Measurements from ENCODE around the gene UTP18.
"Not testable (repeated sequence)": the region's sequence is repeated elsewhere in the genome, so short reads cannot be mapped to it uniquely, and the experiment has no call there.

Gene UTP18

GRCh38 chr17:51298508-51299371 is 38.4 kb downstream of the UTP18 start:
- Histone ChIP-seq H3K4me1 (ENCODE audit: insufficient read depth, low read length, severe bottlenecking) (no peaks in the 10 kb centered on the region), H3F3A (ENCODE audit: insufficient read depth, low read length) (no peaks in the 10 kb centered on the region), H2AFZ (ENCODE audit: low read length) (no peak overlapping the region), H3K27ac (ENCODE audit: low read depth, low read length, poor library complexity, severe bottlenecking) (no peak overlapping the region), H4K20me1 (ENCODE audit: insufficient read depth, low read length) (no peaks in the 10 kb centered on the region), H3K4me3 (ENCODE audit: low read depth, low read length, poor library complexity, severe bottlenecking) (no peak overlapping the region), H3K9me2 (ENCODE audit: low read depth, low read length) (no peaks in the 10 kb centered on the region), H3K9ac (ENCODE audit: low read length) (no peak overlapping the region), H3K79me2 (ENCODE audit: insufficient read depth, low read length) (no peaks in the 10 kb centered on the region), H3K27me3 (ENCODE audit: insufficient read depth, low read length) (no peaks in the 10 kb centered on the region), H3K36me3 (ENCODE audit: insufficient read depth, low read length) (peaks cover 38% of the 10 kb centered on the region), H3K4me2 (ENCODE audit: low read length) (no peak overlapping the region), H3K9me3 (ENCODE audit: low read length) (no peaks in the 10 kb centered on the region)
- no peak for TF ChIP-seq EZH2 (IDR thresholded peaks at IDR 0.05; ENCODE audit: borderline replicate concordance, low read length)
- TF ChIP-seq, protein P1, sequence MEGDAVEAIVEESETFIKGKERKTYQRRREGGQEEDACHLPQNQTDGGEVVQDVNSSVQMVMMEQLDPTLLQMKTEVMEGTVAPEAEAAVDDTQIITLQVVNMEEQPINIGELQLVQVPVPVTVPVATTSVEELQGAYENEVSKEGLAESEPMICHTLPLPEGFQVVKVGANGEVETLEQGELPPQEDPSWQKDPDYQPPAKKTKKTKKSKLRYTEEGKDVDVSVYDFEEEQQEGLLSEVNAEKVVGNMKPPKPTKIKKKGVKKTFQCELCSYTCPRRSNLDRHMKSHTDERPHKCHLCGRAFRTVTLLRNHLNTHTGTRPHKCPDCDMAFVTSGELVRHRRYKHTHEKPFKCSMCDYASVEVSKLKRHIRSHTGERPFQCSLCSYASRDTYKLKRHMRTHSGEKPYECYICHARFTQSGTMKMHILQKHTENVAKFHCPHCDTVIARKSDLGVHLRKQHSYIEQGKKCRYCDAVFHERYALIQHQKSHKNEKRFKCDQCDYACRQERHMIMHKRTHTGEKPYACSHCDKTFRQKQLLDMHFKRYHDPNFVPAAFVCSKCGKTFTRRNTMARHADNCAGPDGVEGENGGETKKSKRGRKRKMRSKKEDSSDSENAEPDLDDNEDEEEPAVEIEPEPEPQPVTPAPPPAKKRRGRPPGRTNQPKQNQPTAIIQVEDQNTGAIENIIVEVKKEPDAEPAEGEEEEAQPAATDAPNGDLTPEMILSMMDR (IDR thresholded peaks at IDR 0.05; ENCODE audit: low read length): peak; percentile 75

DNA sequence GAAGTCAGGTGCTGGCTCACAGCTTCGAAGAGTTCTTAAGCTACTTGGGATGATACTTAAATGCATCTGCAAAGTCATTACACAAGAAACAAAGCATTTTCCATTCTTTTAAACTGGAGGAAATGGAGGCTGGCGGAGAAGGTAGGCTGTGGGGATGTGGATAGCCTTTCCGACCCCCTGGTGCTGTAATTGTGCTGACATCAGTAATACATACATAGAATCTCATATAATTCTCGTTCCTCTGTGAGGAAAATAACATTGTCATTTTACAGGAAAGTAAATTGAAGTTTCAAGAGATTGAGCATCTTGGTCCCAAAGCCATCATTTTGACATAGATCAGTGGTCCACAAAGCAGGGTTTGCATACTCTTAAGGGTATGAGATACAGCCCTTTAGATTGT is 39.5 kb downstream of the UTP18 start:
- TF ChIP-seq, protein P1 (IDR thresholded peaks at IDR 0.05; ENCODE audit: low read length): no peak
- TF ChIP-seq EZH2 (IDR thresholded peaks at IDR 0.05; ENCODE audit: borderline replicate concordance, low read length): no peak

GRCh38 chr17:51305182-51305581 is 44.8 kb downstream of the UTP18 start:
- Histone ChIP-seq H3K9me3 (ENCODE audit: low read length) (no peaks in the 10 kb centered on the region), H3K4me3 (ENCODE audit: low read depth, low read length, poor library complexity, severe bottlenecking) (no peak overlapping the region), H4K20me1 (ENCODE audit: insufficient read depth, low read length) (no peaks in the 10 kb centered on the region), H3K27ac (ENCODE audit: low read depth, low read length, poor library complexity, severe bottlenecking) (no peak overlapping the region), H2AFZ (ENCODE audit: low read length) (no peak overlapping the region), H3F3A (ENCODE audit: insufficient read depth, low read length) (no peaks in the 10 kb centered on the region), H3K9me2 (ENCODE audit: low read depth, low read length) (no peaks in the 10 kb centered on the region), H3K4me2 (ENCODE audit: low read length) (no peak overlapping the region), H3K36me3 (ENCODE audit: insufficient read depth, low read length) (no peaks in the 10 kb centered on the region; the same call in 1 of the 2 replicates), H3K79me2 (ENCODE audit: insufficient read depth, low read length) (no peaks in the 10 kb centered on the region), H3K4me1 (ENCODE audit: insufficient read depth, low read length, severe bottlenecking) (no peaks in the 10 kb centered on the region), H3K9ac (ENCODE audit: low read length) (no peak overlapping the region), H3K27me3 (ENCODE audit: insufficient read depth, low read length) (no peaks in the 10 kb centered on the region; the same call in 1 of the 2 replicates)
- TF ChIP-seq, protein P1 (IDR thresholded peaks at IDR 0.05; ENCODE audit: low read length): no peak
- TF ChIP-seq EZH2 (IDR thresholded peaks at IDR 0.05; ENCODE audit: borderline replicate concordance, low read length): no peak

More for the DNA sequence above, 39.5 kb downstream of the UTP18 start:
- no peaks in the 10 kb centered on the region for H3K79me2 ChIP-seq (ENCODE audit: insufficient read depth, low read length)
- no peak overlapping the region for H2AFZ ChIP-seq (ENCODE audit: low read length)
- no peaks in the 10 kb centered on the region for H3K9me3 ChIP-seq (ENCODE audit: low read length)
- H3K4me3 ChIP-seq (ENCODE audit: low read depth, low read length, poor library complexity, severe bottlenecking): no peak overlapping the region
- no peaks in the 10 kb centered on the region for H4K20me1 ChIP-seq (ENCODE audit: insufficient read depth, low read length)
- no peaks in the 10 kb centered on the region for H3F3A ChIP-seq (ENCODE audit: insufficient read depth, low read length)
- no peak overlapping the region for H3K9ac ChIP-seq (ENCODE audit: low read length)
- H3K36me3 ChIP-seq (ENCODE audit: insufficient read depth, low read length): peaks cover 29% of the 10 kb centered on the region
- H3K9me2 ChIP-seq (ENCODE audit: low read depth, low read length): no peaks in the 10 kb centered on the region
- no peak overlapping the region for H3K27ac ChIP-seq (ENCODE audit: low read depth, low read length, poor library complexity, severe bottlenecking)
- no peak overlapping the region for H3K4me2 ChIP-seq (ENCODE audit: low read length)
- no peaks in the 10 kb centered on the region for H3K4me1 ChIP-seq (ENCODE audit: insufficient read depth, low read length, severe bottlenecking)
- no peaks in the 10 kb centered on the region; the same call in 1 of the 2 replicates for H3K27me3 ChIP-seq (ENCODE audit: insufficient read depth, low read length)

DNA sequence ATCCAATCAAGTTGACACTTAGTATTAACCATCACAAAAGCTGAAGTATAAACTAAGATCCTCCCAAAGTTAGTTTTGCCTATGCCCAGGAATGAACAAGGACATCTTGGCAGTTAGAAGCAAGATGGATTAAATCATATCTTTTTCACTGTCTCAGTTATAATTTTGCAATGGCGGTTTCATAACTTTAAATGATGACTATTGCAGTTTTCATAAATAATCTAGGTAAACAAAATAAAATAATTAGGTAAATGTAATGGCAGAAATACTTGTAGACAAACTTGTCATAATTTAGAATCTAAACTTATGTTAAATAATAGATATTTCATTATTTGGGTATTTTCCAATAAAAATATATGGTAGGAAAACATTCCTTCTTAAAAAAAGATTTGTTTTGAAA is 51.7 kb downstream of the UTP18 start:
- H3K9me3 ChIP-seq (ENCODE audit: low read length); H3K79me2 ChIP-seq (ENCODE audit: insufficient read depth, low read length); H3K9ac ChIP-seq (ENCODE audit: low read length); H3K4me2 ChIP-seq (ENCODE audit: low read length); H3K36me3 ChIP-seq (ENCODE audit: insufficient read depth, low read length); H4K20me1 ChIP-seq (ENCODE audit: insufficient read depth, low read length); H3K4me1 ChIP-seq (ENCODE audit: insufficient read depth, low read length, severe bottlenecking); H2AFZ ChIP-seq (ENCODE audit: low read length); H3F3A ChIP-seq (ENCODE audit: insufficient read depth, low read length); H3K9me2 ChIP-seq (ENCODE audit: low read depth, low read length); H3K27me3 ChIP-seq (ENCODE audit: insufficient read depth, low read length); H3K4me3 ChIP-seq (ENCODE audit: low read depth, low read length, poor library complexity, severe bottlenecking); H3K27ac ChIP-seq (ENCODE audit: low read depth, low read length, poor library complexity, severe bottlenecking): not testable (repeated sequence)
